Fibroblast of lung (primary cell): Measurements from ENCODE around the gene ADA. TPM values are rescaled to one million over a fixed set of nuclear protein-coding genes. Genes with fewer than 3 reads are reported as not detected.

ENCODE experiments used
- DNase-seq, 2 donors: peaks; one replicate each; pipeline versions ENCODE4 v3.0.0 to v3.0.0-alpha.2; 2010; ENCODE audit warnings: low read depth in 2 of 2
- H2AFZ ChIP-seq: 2 replicates; pipeline ENCODE4 v1.5.1; 2012; ENCODE audit warnings: low read length, control low read depth, inconsistent platforms
- H3K27ac ChIP-seq: 2 replicates; pipeline ENCODE4 v1.5.1; 2011; ENCODE audit warnings: low read length, control low read depth; ENCODE audit not compliant: insufficient read depth
- H3K27me3 ChIP-seq: 2 replicates; pipeline ENCODE4 v1.5.1; 2011; ENCODE audit warnings: mild to moderate bottlenecking, low read length; ENCODE audit not compliant: control insufficient read depth, insufficient read depth
- H3K36me3 ChIP-seq: 2 replicates; pipeline ENCODE4 v1.5.1; 2011; ENCODE audit warnings: low read length; ENCODE audit not compliant: control insufficient read depth, insufficient read depth
- H3K4me1 ChIP-seq: 2 replicates; pipeline ENCODE4 v1.5.1; 2011; ENCODE audit warnings: low read length; ENCODE audit not compliant: control insufficient read depth, insufficient read depth; ENCODE audit errors: extremely low read depth
- H3K4me2 ChIP-seq: 2 replicates; pipeline ENCODE4 v1.5.1; 2011; ENCODE audit warnings: low read length, control low read depth; ENCODE audit not compliant: insufficient read depth; ENCODE audit errors: extremely low read depth
- H3K4me3 ChIP-seq, 4 experiments: fragments of 200-600 bp in 1 of 4; sonication (generic) in 1 of 4; replicated peaks in 1 of 4; 2 replicates each; pipeline ENCODE4 v1.5.1; 2011 to 2016; ENCODE audit warnings: low read length in 4 of 4, low read depth in 3 of 4, mild to moderate bottlenecking in 3 of 4, control low read depth in 2 of 4, inconsistent platforms in 1 of 4, mixed read lengths in 1 of 4; ENCODE audit not compliant: insufficient read depth in 1 of 4; ENCODE audit errors: control extremely low read depth in 1 of 4
- H3K79me2 ChIP-seq: 2 replicates; pipeline ENCODE4 v1.5.1; 2012; ENCODE audit warnings: mild to moderate bottlenecking, low read length, inconsistent platforms; ENCODE audit not compliant: control insufficient read depth, insufficient read depth
- H3K9ac ChIP-seq: 2 replicates; pipeline ENCODE4 v1.5.1; 2011; ENCODE audit warnings: mild to moderate bottlenecking, low read length, control low read depth; ENCODE audit not compliant: insufficient read depth
- H3K9me3 ChIP-seq: 2 replicates; pipeline ENCODE4 v1.5.1; 2012; ENCODE audit warnings: low read depth, low read length; ENCODE audit not compliant: control insufficient read depth, insufficient read depth
- H4K20me1 ChIP-seq: 2 replicates; pipeline ENCODE4 v1.5.1; 2011; ENCODE audit warnings: low read length; ENCODE audit not compliant: control insufficient read depth, insufficient read depth; ENCODE audit errors: extremely low read depth
- CTCF ChIP-seq, 2 donors: IDR thresholded peaks in 1 of 2; conservative IDR thresholded peaks in 1 of 2; 1 replicate in 1 of 2; 2 replicates in 1 of 2; pipeline ENCODE4 v1.5.1; 2011 to 2012; ENCODE audit warnings: low read length in 2 of 2, control low read depth in 1 of 2, inconsistent platforms in 1 of 2, low read depth in 1 of 2, mild to moderate bottlenecking in 1 of 2
- EZH2 ChIP-seq: IDR thresholded peaks from 2 replicates; pipeline ENCODE4 v1.5.1; 2012; ENCODE audit warnings: low read length, control low read depth, mild to moderate bottlenecking; ENCODE audit errors: missing control alignments
- polyA plus RNA-seq, 2 donors: library from polyadenylated mRNA; depleted of rRNA in 1 of 2; stranded (reverse) in 1 of 2; unstranded in 1 of 2; fragments of >200 nt; gene quantifications; 2 replicates each; pipeline ENCODE4 v1.2.1, GENCODE V29; 2011 to 2012; ENCODE audit warnings: missing spikeins in 1 of 2
- total RNA-seq: library from RNA; depleted of rRNA; stranded (reverse); fragments of >200 nt; gene quantifications from 2 replicates; pipeline ENCODE4 v1.2.1, GENCODE V29; 2014

ADA gene
- total and polyA plus RNA-seq, 2 donors (not counting 1 experiment from before 2014, with no cell fraction given): 5.4 to 21.9 TPM

GRCh38 chr20:44603327-44603726, 48.2 kb downstream of the ADA start:
- H3K4me1 ChIP-seq: peaks cover 16% of the 10 kb centered on the region
- H3K36me3 ChIP-seq: no peaks in the 10 kb centered on the region
- no peaks in the 10 kb centered on the region for H3K9me3 ChIP-seq
- no peak for DNase-seq
- no peak overlapping the region for H3K4me2 ChIP-seq
- H3K79me2 ChIP-seq: no peaks in the 10 kb centered on the region
- no peak overlapping the region for H3K27ac ChIP-seq
- H4K20me1 ChIP-seq: no peaks in the 10 kb centered on the region
- H3K9ac ChIP-seq: no peak overlapping the region
- no peak for TF ChIP-seq CTCF (conservative IDR thresholded peaks at IDR 0.05 in 1 of 2, IDR thresholded peaks at IDR 0.05 in 1 of 2; ENCODE audit: low read depth in 1 of 2, low read length in 2 of 2)
- no peak for TF ChIP-seq EZH2
- H3K27me3 ChIP-seq: no peaks in the 10 kb centered on the region
- no peak overlapping the region for H3K4me3 ChIP-seq
- H2AFZ ChIP-seq: no peak overlapping the region

- Histone ChIP-seq H4K20me1 (no peaks in the 10 kb centered on the region), H3K4me3 (no peak overlapping the region), H3K27ac (no peak overlapping the region), H3K27me3 (no peaks in the 10 kb centered on the region), H3K79me2 (no peaks in the 10 kb centered on the region), H3K4me2 (peak overlapping the region; percentile 27), H3K36me3 (no peaks in the 10 kb centered on the region), H3K9ac (no peak overlapping the region), H3K9me3 (no peaks in the 10 kb centered on the region), H2AFZ (no peak overlapping the region), H3K4me1 (peaks cover 27% of the 10 kb centered on the region)
- DNase-seq: peak; percentile 88 to 89
- TF ChIP-seq CTCF (conservative IDR thresholded peaks at IDR 0.05 in 1 of 2, IDR thresholded peaks at IDR 0.05 in 1 of 2; ENCODE audit: low read depth in 1 of 2, low read length in 2 of 2) (no peak), EZH2 (no peak)
Observed at GRCh38 chr20:44601801-44602204, 49.7 kb downstream of the ADA start.

GRCh38 chr20:44601236-44601671, 50.2 kb downstream of the ADA start:
- Histone ChIP-seq H3K27ac (peak overlapping the region; percentile 1), H3K4me3 (no peak overlapping the region), H3K4me1 (peaks cover 27% of the 10 kb centered on the region), H3K9me3 (no peaks in the 10 kb centered on the region), H3K9ac (no peak overlapping the region), H3K27me3 (no peaks in the 10 kb centered on the region), H3K79me2 (peaks cover 1% of the 10 kb centered on the region), H2AFZ (no peak overlapping the region), H3K36me3 (no peaks in the 10 kb centered on the region), H3K4me2 (peak overlapping the region; percentile 18), H4K20me1 (no peaks in the 10 kb centered on the region)
- no peak for TF ChIP-seq CTCF (conservative IDR thresholded peaks at IDR 0.05 in 1 of 2, IDR thresholded peaks at IDR 0.05 in 1 of 2; ENCODE audit: low read depth in 1 of 2, low read length in 2 of 2)
- no peak for TF ChIP-seq EZH2
- no peak for DNase-seq
